NCI-H2107 treated with DMSO at 0.1 percent for 48 hours (cell line): ENCODE results near the gene TRAPPC8.
"Not testable (repeated sequence)": the region's sequence is repeated elsewhere in the genome, so short reads cannot be mapped to it uniquely, and the experiment has no call there.

Experiments
- DNase-seq: peaks from one replicate; lab custom pipeline; 2025; ENCODE audit not compliant: unreplicated experiment; lab: John Stamatoyannopoulos, UW

Gene TRAPPC8

GRCh38 chr18:31876707-31877106 is 66.2 kb downstream of the TRAPPC8 start:
- DNase-seq: no peak

DNA sequence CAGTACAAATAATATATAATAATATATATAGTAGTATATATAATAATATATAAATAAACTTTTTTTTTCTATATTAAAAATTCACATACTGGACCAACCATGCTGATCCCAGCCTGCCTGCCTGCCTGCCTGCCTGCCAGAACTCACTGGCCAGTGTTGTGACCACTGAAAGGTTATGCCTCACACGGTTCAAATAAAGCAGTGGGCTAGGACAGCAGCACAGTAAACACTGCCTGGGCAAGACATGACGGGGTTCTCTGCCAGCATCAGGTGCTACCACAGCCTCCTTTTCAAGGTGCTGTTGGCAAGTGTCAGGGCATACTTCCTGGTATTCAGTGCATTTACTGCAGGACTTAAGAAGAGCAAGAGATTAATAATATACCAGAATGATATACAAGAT is 67.6 kb downstream of the TRAPPC8 start:
- DNase-seq: no peak

GRCh38 chr18:31863103-31863502 is 79.8 kb downstream of the TRAPPC8 start:
- no peak for DNase-seq

- no peak for DNase-seq
Observed at GRCh38 chr18:31860488-31860887, 82.4 kb downstream of the TRAPPC8 start.

- DNase-seq: no peak
Observed at GRCh38 chr18:31857526-31858106, 85.3 kb downstream of the TRAPPC8 start.

- DNase-seq: no peak
Observed at GRCh38 chr18:31850844-31851243, 92.1 kb downstream of the TRAPPC8 start.

DNA sequence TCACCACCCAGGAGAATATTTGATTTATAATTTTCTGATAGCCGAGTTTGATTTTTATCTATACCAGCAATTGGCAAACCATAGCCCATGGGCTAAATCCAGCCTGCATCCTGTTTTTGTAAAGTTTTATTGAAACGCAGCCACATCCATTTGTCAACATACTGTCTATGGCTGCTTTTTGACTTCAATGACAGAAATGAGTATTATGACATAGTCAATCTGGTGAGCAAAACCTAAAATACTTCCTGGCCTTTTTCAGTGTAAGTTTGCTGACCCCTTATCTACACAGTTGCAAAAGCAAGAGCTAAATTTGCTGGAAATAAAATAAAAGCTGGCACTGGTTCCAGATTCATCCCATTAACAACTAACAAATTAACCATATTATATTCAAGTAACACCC is 102.4 kb downstream of the TRAPPC8 start:
- DNase-seq: no peak

DNA sequence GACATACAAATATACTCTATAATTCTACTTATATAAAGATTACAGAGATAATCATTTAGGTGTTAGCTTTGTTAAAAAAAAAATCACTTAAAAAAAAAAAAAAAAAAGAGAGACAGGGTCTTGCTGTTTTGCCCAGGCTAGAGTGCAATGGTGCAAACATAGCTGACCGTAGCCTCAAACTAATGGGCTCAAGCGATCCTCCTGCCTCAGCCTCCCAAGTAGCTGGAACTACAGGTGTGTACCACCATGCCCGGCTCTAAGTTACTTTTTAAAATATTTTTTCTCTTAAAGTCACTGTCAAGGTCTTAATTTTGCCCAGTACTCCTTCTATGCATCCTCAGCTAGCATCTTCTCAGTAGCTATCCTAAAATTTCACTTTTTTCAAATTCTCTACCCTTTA is 105.0 kb downstream of the TRAPPC8 start:
- DNase-seq: no peak

GRCh38 chr18:31835528-31836133 is 107.3 kb downstream of the TRAPPC8 start:
- no peak for DNase-seq

DNA sequence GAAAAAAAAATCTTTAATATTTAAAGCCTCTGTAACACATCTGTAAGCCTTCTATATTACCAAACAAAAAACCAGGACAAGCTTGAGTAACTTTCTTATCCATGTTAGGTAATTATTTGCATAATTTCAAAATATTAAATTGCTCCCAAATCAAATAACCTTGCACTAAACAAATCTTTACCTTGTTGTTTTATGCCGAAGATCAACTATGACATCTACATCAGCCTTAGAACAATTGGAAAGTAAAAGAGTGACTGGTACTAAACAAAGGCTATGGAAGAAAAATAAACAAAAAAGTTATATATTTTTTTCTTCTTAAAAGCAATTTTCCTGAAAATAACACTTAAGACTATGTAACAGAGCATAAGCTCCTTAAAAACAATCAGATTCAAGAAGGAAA is 111.0 kb downstream of the TRAPPC8 start:
- DNase-seq: no peak

- DNase-seq: no peak
Observed at GRCh38 chr18:31830686-31831085, 112.2 kb downstream of the TRAPPC8 start.

DNA sequence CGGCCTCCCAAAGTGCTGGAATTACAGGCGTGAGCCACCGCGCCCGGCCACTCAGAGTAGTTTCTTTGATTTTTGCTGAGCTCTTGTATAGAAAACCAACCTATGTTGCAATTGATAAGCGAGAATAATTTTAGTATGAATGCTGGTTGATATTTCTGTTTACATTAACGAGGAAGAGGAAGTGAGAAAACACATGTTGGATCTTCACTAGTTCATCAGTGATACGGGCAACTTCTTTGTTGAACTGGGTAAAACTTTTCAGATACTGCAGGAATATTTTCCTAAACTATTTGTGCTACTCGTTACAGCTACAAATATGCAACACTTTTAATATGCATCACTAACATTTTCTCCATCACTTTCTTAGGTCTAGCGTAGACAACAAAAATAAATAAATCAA is 114.3 kb downstream of the TRAPPC8 start:
- no peak for DNase-seq

DNA sequence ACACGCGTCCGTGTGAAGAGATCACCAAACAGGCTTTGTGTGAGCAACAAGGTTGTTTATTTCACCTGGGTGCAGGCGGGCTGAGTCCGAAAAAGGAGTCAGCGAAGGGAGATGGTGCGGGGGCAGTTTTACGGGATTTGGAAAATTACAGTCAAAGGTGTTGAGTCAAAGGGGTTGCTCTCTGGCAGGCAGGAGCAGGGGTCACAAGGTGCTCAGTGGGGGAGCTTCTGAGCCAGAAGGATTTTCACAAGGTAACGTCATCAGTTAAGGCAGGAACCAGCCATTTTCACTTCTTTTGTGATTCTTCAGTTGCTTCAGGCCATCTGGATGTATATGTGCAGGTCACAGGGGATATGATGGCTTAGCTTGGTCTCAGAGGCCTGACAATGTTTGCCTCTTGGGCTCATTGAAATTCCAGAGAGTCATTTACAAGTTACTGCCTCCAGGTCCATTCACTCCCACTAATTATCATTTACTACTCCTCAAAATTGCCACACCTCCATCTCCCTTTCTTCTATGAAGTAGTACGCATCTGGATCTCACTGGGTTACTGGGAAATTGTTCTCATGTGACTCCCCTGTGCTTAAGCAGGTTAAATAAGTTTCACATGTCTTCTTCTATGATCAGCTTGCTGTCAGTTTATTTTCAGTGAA is 116.1 kb downstream of the TRAPPC8 start:
- not testable (repeated sequence) for DNase-seq

DNA sequence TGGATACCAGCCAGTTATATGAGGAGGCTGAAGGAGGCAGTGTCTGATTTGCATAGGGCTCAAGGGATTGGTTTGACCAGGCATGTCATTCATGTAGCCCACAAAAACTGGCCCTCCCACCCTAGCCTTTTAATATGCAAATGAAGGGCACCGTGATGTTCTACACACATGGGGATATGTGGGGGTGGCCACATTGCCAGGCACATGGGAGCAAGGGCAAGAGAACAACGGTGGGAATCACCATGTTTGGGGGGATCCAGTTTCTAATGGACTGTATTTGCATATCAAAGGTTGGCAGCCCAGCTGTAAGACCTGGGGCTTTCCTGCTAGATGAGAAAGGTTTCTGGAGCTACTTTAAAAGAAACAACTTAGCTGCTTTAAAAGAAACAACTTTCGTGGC is 117.2 kb downstream of the TRAPPC8 start:
- no peak for DNase-seq

- no peak for DNase-seq
Observed at GRCh38 chr18:31821545-31822171, 121.3 kb downstream of the TRAPPC8 start.

GRCh38 chr18:31819925-31820229 is 123.1 kb downstream of the TRAPPC8 start:
- DNase-seq: no peak

GRCh38 chr18:31819106-31819924 is 123.6 kb downstream of the TRAPPC8 start:
- DNase-seq: peak; percentile 2

GRCh38 chr18:31814132-31814531 is 128.8 kb downstream of the TRAPPC8 start:
- no peak for DNase-seq

DNA sequence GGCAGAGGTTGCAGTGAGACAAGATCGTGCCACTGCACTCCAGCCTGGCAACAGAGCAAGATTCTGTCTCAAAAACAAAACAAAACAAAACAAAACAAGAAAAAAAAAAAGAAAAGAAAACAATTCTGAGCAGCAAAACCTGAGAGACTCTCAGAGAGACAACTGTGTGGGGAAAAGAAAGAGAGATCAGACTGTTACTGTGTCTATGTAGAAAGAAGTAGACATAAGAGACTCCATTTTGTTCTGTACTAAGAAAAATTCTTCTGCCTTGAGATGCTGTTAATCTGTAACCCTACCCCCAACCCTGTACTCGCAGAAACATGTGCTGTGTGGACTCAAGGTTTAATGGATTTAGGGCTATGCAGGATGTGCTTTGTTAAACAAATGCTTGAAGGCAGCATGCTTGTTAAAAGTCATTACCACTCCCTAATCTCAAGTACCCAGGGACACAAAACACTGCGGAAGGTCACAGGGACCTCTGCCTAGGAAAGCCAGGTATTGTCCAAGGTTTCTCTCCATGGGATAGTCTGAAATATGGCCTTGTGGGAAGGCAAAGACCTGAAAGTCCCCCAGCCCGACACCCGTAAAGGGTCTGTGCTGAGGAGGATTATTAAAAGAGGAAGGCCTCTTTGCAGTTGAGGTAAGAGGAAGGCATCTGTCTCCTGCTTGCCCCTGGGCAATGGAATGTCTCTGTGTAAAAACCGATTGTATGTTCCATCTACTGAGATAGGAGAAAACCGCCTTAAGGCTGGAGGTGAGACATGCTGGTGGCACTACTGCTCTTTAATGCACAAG is 132.4 kb downstream of the TRAPPC8 start:
- DNase-seq: not testable (repeated sequence)

DNA sequence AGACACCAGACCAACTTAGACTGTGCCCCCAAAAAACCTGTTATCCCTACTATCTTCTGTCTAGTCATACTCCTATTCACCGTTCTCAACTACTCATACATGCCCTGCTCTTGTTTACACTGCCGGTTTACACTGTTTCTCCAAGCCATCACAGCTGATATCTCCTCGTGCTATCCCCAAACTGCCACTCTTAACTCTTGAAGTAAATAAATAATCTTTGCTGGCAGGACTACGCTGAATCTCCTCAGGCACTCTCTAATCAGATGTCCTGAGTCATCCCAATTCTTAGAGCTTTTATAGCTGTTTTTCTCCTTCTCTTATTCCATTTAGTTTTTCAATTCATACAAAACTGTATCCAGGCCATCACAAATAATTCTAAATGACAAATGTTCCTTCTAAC is 133.9 kb downstream of the TRAPPC8 start:
- not testable (repeated sequence) for DNase-seq

- no peak for DNase-seq
Observed at GRCh38 chr18:31801078-31801477, 141.8 kb downstream of the TRAPPC8 start.
